NOMO-1 (cell line): ENCODE data around the gene PELI2.
A peak's percentile ranks its signal among the peaks of the same experiment; 100 is the strongest.

Source experiments
- DNase-seq, 2 experiments: peaks; one replicate each; lab custom pipeline; 2025; ENCODE audit not compliant: unreplicated experiment in 2 of 2; lab: John Stamatoyannopoulos, UW

PELI2 gene

DNA sequence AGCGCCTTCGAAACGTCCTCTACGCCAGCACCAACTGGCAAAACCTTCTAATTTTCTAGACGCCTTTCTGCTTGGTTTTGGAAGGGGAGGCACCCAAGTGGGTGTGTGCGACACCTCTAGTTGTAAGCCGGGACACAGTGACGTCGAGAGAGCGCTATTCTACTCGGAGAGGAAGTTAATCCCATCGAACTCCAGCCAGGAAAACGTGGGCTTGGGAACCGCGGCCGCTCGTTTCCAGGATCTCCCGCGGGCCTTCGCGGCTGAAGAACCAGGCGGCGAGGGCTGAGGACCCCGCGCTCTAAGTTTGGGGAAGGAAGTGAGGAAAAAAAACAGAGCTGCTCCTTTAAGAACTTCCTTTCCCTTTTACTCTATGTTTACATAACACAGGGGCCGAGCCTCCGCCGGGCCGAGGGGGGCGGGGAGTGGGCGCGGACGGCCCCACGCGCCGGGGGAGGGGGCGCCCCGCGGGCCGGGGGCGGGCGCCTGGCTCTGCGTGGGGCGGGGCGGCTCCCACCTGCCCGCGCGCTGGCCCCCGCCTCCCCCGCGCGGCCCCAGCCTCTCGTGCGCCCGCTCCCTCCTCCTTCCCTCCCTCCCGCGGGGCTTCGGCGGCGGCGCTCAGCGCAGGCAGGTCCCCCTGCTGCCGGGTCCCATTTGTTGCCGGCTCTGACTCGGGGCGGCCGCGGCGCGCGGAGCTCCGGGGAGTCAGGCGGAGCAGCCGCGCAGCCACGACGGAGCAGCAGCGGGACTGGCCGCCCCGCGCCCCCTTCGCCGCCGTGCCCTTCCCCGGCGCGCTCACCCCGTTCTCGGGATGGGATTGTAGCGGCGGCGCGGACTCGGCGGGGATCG is at the start of gene PELI2:
TSS of gene PELI2 (plus strand) at position 647 of the 846 bp plus-strand sequence. CDS start 250 bp downstream, outside the sequence.
- peak; percentile 86 to 96 for DNase-seq

GRCh38 chr14:56073799-56074198 is 44.4 kb upstream of the PELI2 start:
- no peak for DNase-seq

GRCh38 chr14:56075301-56075700 is 42.9 kb upstream of the PELI2 start:
- no peak for DNase-seq

GRCh38 chr14:56081139-56081538 is 37.1 kb upstream of the PELI2 start:
- no peak for DNase-seq

- DNase-seq, result no peak
Measured at GRCh38 chr14:56082880-56083279, 35.3 kb upstream of the PELI2 start.

- DNase-seq, result no peak
Measured at GRCh38 chr14:56085471-56085870, 32.7 kb upstream of the PELI2 start.

DNA sequence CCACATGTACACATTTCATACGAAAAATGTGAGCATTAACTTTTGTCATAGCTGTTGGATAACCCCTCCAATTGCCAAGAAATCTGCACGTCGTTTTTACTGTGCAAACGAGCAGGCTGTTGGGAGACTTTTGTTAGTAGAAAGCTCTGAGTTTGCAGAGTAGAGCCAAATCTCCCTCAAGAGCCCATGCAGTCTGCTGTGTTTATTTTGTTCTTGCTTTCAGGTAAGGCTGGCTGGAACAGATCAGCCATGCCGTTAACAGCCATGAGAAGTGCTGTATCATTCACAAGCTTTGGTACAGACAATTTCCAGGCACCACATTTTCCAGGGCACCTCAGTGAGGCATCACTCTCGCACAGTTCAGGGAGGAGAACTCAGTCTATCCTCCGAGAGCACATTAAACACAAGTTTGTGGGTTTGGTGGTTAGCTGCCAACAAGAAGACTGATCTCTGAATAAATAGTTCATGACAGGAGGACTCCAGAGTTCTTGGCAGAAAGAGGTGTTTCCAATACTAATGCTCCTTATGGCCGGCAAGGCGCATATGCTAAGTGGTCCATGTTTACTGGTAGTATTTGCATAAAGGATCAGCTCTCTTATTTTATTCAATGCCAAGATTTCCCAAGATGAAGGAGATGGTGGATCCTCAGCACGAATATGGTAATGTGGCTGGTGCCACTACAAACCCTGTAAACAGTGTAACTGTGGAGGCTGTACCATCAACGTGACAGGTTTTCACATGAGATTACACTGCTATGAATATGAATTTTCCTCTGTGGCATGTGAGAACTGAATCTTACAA is 30.3 kb upstream of the PELI2 start:
- DNase-seq, result no peak

DNA sequence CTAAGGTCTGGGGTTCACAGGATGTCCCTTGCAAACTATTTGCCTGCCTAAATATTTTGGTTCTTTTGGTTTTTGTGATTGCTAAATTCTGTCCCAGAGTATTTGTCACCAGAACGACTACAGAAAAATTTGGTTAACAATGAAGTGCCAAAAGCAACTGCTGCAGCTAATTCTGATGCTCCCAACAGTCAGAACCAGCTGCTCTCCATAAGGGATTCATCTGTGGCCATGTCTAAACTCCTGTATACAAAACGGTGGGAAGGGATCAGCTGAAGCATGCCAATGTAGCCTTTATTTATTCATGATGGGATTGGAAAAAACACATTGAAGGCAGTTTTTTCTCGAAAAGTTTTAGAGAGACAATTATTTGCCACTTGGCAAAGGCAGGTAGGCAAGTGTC is 29.3 kb upstream of the PELI2 start:
- DNase-seq, result no peak

GRCh38 chr14:56092763-56093162 is 25.4 kb upstream of the PELI2 start:
- DNase-seq, result peak; percentile 52 to 93

DNA sequence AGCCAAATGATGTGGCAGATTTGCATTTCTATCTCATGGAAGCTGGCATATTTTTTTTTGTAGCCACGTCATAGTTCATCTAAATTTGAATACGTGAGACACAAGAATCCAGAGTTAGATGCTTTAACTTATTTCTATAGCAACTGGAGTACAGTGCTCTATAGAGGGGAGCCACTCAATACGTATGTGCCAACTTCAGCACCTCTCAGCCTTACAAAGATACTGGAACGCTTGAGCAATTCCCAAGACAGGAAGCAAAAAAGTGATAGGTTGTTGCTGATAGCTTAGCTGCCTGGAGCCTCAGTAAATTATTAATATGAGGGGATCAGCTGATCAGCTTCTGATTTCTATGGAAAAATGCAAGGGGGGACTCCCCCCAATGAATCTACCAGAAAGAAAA is 24.1 kb upstream of the PELI2 start:
- DNase-seq, result peak in 1 of 2 experiments; percentile 19

DNA sequence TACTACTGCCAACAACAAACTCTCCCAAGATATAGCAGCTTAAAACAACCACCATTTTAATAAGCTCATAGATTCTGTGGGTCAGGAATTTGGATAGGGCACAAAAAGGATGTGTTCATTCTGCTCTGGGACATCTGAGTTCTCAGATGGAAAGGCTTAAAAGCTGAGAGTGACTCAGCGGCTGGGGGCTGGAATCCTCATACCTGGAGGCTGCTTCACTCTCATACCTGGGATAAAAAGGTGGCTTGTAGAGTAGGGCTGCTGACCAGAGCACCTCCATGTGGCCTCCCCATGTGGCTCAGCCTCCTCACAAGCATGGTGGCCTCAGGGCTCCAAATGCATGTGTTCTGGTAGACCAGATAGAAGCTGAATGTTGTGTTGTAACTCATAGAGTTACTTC is 20.2 kb upstream of the PELI2 start:
- DNase-seq, result no peak

DNA sequence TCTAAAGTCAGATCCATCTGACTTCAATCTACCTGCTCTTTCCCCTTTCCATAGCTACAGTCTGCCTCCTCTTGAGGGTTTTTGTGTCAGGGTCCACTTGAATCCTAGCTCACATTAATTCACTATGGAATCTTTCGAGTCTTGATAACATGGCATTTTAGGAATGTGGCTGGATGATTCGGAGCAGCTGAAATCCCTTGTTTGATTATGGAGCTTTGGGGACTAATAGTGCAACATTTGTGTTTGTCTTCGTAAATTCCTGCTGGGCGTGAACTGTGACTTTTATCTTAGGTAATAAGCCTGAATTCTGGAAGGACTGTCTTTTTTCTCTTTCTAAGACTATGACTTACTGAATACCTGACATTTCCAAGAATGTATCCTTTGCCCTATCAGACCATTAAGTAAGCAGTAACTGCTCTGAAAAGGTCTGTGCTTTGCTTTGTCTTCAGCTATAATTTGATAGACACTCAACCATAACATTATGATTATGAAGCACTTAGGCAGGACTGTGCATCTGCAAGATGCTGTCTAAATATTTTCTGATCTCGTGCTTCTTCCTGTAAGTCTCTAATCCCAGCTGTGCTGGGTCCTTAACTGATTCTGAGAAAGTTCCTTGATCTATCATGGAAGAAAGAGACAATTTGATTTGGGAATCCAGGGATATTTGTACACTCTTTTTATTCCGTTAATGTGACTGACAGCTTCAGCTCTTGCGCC is 19.0 kb upstream of the PELI2 start:
- DNase-seq, result no peak

DNA sequence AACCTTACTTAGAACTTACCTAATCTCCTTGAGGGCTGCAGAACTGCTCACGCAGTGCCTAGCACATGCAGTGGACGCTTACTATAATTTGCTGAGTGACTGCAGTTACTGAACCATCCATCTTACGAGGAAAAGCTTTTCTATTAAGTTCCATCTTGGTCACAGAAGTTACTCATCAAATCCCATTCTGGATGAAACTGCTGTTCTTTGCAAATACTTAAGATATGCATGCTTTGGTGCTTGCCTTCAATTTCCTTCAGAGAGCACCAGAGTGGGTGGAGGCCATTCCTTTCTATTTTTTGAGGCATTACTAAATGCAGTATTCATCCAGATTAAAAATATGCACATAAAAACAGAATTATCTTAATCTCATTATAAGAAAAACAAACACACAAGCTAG is 17.7 kb upstream of the PELI2 start:
- DNase-seq, result no peak

- no peak for DNase-seq
Measured at GRCh38 chr14:56102941-56103340, 15.3 kb upstream of the PELI2 start.

GRCh38 chr14:56107615-56108014 is 10.6 kb upstream of the PELI2 start:
- no peak for DNase-seq

DNA sequence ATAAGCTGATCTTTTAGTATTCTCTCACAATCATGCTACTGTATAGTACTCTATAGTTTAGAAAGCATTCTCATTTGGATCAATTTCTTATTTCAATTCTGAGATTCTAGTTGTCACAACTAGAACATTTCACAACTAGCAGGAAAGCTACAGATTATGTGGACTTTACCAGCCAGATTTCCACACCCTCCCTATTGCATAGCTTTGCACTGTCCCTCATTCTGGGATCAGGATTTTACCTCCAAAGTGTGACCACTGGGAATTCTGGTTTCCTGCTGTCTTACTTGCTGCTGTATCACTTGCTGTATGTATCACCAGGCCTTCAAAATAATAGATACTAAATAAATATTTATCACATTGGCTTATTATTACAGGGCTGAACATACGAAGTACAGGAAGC is 10.2 kb upstream of the PELI2 start:
- no peak for DNase-seq

GRCh38 chr14:56112781-56113180 is 5.4 kb upstream of the PELI2 start:
- peak; percentile 41 to 84 for DNase-seq

DNA sequence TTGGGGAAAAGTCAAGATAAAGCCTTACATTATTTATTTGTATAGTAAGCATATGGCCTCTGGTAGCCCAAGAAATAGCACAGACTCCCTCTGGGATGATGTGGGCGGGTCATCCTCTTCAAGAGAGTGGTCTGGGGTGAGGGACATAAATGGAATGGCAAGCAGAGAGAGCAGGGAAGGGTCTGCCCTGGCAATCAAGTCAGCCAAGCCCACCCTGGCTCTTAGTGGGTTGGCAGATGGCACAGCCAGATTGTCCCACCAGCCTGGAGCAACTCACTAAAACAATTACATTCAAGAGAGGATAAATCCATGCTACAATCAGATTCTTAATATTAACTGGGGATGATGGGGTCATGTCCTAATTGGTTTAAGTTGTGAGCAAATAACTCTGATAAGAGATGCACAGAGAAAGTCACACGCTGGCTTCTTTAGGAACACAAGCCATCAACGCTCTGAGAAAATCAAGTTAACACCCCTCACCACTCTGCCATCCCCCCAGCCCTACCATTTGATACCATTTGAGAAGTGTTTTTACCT is 2.8 kb upstream of the PELI2 start:
- DNase-seq, result no peak

GRCh38 chr14:56115976-56116893 is 2.0 kb upstream of the PELI2 start:
- peak in 1 of 2 experiments; percentile 9 for DNase-seq

DNA sequence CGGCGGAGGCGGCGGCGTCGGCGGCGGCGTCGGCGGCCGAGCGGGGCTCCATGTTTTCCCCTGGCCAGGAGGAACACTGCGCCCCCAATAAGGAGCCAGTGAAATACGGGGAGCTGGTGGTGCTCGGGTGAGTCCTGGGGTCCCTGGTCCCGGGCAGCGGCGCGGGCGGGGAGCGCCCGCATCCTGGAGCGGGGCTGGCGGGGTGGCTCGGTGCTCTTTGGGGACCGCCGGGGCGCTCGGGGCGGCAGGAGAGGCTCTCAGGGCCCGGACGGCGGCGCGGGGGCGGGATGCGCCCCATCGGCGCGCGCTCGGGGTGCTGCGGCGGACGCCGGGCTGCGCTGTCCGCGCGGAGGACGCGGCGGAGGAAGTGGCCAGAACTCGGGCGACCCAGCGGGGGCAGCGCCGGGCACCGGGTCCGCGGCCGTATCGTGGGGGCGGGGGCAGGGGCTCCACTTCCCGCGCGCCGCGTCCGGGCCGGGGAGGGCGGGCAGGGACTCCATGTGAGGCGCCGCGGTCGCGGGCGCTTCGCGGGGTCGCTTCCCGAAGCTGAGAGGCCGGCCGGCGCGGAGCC is 485 bp downstream of the PELI2 start:
- no peak for DNase-seq
